Measurements from ENCODE around the gene CA12.

GRCh38 chr15:63331456-63331855 is 50.2 kb downstream of the CA12 start:
- TF ChIP-seq CTCF (conservative IDR thresholded peaks at IDR 0.05; ENCODE audit: low read depth, low read length) (no peak), EZH2 (IDR thresholded peaks at IDR 0.05; ENCODE audit: borderline replicate concordance, low read depth, low read length, poor library complexity, severe bottlenecking) (no peak)

Measured in A673 (cell line).